Astrocyte of the spinal cord (primary cell): ENCODE data around the gene PEF1.

ENCODE experiments used
- DNase-seq: peaks from one replicate; pipeline ENCODE4 v3.0.0; 2011; ENCODE audit warnings: low read depth, low spot score
- H3K4me3 ChIP-seq: 2 replicates; pipeline ENCODE4 v1.5.1; 2011; ENCODE audit warnings: low read depth, mild to moderate bottlenecking, low read length, moderate library complexity
- in situ Hi-C: cut with HindIII; loops from 2 replicates; pipeline ENCODE4 v1.10.0; 2017; ENCODE audit warnings: low sequenced_read_pairs
- TF ChIP-seq, protein P1 (sequence below): IDR thresholded peaks from 2 replicates; pipeline ENCODE4 v1.5.1; 2012; ENCODE audit warnings: low read depth, mild to moderate bottlenecking, low read length, inconsistent platforms

Gene PEF1

DNA sequence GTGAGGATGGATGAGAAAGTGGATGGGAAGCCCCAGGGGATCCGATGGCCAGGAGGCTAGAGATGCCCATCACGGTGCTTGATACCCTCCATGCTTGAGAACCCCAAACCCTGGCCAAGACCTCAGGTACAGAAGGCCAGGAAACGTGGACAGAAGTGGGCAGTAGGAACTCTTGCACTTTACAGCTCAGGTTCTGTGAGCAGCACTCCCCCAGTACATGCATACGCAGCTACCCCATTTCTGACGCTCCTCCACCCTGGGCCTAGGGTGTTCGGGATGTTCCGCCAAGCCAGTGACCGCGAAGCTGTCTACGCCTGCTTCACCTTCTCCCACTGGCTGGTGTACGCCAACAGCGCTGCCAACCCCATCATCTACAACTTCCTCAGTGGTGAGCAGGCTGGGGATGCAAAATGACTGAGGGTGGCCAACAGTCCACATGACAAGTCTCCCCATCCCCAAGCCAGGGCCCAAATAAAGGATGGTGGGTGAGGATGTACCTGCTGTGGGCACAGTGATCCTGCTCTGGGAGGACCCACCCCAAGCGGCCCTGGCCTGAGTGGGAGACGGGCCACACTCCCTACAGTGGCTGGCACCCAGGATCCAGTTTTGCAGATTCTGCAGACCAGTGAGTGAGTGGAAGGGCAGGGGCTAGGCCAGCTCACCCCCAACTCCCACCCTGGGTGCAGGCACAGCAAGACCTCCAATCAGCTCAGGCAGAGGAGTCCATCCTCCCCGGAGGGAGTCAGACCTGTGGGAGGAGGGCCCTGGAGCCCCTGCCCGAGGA lies 19.8 kb downstream of the PEF1 start:
- in situ Hi-C loops: no loop called here
- no peak for DNase-seq
- TF ChIP-seq, protein P1, sequence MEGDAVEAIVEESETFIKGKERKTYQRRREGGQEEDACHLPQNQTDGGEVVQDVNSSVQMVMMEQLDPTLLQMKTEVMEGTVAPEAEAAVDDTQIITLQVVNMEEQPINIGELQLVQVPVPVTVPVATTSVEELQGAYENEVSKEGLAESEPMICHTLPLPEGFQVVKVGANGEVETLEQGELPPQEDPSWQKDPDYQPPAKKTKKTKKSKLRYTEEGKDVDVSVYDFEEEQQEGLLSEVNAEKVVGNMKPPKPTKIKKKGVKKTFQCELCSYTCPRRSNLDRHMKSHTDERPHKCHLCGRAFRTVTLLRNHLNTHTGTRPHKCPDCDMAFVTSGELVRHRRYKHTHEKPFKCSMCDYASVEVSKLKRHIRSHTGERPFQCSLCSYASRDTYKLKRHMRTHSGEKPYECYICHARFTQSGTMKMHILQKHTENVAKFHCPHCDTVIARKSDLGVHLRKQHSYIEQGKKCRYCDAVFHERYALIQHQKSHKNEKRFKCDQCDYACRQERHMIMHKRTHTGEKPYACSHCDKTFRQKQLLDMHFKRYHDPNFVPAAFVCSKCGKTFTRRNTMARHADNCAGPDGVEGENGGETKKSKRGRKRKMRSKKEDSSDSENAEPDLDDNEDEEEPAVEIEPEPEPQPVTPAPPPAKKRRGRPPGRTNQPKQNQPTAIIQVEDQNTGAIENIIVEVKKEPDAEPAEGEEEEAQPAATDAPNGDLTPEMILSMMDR: no peak
- H3K4me3 ChIP-seq: no peak overlapping the region

DNA sequence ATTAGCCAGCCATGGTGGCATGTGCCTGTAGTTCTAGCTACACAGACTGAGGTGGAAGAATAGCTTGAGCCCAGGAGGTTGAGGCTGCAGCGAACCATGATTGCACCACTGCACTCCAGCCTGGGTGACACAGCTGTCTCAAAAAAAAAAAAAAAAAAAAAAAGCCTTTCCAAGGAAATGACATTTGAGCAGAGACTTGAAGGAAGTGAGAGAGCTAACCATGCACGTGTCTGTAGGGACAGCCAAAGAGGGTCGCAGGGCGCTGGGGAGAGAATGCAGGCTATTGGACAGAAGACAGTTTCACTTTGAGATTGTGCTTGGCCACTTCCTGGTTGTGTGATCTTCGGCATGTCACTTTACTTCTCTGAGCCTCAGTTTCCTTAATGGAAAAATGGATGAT lies 20.4 kb downstream of the PEF1 start:
- in situ Hi-C loops: no loop called here
- TF ChIP-seq, protein P1: no peak
- H3K4me3 ChIP-seq: no peak overlapping the region
- no peak for DNase-seq

DNA sequence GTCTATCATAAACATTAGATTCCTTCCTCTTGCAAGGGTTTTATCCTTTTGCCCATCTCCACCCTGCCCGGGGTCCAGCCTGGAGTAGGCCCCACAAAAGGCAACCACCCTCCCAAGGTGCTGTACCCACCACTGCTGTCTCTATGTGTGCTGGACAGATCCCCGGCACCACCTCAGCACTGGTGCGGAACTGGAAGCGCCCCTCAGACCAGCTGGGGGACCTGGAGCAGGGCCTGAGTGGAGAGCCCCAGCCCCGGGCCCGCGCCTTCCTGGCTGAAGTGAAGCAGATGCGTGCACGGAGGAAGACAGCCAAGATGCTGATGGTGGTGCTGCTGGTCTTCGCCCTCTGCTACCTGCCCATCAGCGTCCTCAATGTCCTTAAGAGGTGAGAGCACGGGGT lies 21.3 kb downstream of the PEF1 start:
- no peak overlapping the region for H3K4me3 ChIP-seq
- TF ChIP-seq, protein P1: no peak
- no peak for DNase-seq
- in situ Hi-C loops: no loop called here

DNA sequence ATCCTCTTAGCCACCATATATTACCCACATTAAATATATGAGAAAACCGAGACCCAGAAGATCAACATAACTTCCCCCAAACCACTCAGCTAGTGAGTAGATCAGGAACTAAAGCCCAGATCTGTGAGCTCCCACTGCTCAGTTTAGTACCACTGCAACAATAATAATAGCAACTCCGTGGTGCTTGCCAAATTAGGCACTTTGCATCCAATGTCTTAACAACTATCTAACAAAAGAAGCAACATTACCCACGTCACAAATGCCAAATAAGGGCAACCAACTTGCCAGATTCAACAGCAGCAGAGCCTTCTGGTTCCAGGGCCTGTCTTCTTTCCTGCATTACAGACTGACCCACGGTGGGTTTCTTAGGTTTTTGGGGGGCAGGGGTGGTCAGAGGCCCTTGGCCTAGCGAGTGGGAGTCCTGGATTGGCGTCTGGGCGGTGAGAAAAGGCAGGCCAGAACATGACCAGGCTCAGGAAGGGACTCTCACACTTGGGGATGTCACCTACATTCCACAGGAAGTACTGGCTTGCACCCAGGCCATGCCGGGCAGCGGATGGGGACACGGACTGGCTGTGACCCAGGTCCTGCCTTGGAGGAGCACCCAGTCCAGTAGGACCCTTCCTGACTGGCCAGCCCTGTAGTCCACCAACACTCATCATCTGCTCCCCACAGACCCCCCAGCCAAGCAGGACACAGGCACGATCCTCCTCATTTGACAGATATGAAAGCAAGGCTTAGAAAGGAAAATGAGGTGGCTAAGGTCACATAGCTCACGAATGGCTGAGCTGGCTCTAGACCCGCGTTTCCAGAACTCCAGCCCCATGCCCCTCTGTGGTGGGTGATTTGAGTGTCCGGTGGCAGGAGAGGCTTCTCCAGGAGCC lies 22.6 kb downstream of the PEF1 start:
- in situ Hi-C loops: no loop called here
- TF ChIP-seq, protein P1: no peak
- H3K4me3 ChIP-seq: no peak overlapping the region
- DNase-seq: no peak

DNA sequence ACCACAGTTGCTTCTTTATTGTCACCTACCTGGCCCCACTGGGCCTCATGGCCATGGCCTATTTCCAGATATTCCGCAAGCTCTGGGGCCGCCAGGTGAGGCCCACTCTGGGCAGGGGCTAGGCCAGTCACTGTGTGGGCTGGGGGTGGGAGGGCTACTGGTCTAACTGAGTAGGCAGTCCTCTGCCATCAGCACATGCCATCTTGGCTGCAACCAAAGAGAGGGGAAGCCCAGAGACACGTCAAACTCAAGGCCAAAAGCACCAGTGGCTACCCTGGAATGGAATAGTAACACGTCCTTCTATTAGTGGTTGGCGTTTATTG lies 23.2 kb downstream of the PEF1 start:
- TF ChIP-seq, protein P1: no peak
- DNase-seq: no peak
- in situ Hi-C loops: no loop called here
- H3K4me3 ChIP-seq: no peak overlapping the region

DNA sequence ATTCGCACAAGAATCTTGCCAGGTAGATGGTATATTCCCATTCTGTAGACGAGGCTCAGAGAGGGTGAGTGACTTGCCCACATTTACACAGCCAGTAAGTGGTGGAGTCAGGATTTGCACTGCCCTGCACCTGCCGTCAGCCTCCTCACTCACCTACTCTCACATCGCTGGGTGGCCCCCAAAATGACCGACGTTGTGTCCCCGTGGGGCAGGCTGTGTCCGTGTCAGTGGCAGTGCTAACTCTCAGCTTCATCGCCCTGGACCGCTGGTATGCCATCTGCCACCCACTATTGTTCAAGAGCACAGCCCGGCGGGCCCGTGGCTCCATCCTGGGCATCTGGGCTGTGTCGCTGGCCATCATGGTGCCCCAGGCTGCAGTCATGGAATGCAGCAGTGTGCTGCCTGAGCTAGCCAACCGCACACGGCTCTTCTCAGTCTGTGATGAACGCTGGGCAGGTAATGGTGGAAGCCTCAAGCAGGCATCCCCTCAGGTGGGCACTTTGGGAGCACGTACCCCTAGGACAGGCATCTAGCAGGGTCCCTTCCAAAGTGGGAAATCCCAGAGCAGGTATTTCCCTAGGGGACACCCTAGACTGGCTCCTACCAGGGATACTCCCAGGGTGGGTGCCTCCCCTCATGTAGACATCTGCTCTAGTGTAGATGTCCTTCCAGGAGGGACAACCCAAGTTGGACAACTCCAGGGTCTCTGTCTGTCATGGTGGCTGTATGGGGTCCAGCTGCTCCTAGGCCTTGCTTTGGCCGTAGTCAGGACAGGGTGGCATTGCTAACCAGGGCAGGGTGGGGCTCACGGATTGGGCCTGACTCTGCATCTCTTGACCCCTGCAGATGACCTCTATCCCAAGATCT lies 23.8 kb downstream of the PEF1 start:
- TF ChIP-seq, protein P1: no peak
- no peak for DNase-seq
- in situ Hi-C loops: no loop called here
- no peak overlapping the region for H3K4me3 ChIP-seq
